Hematopoietic multipotent progenitor cell treated with erythropoietin and hydrocortisone succinate and interleukin-3 and kit ligand, for 15 days (in vitro differentiated cells): Measurements from ENCODE around the gene CPLX3.

Source experiments
- DNase-seq: peaks from one replicate; pipeline ENCODE4 v3.0.0-alpha.2; 2015; ENCODE audit warnings: low spot score

CPLX3 gene

GRCh38 chr15:74802862-74803447 is 23.5 kb upstream of the CPLX3 start:
- no peak for DNase-seq

GRCh38 chr15:74804935-74805334 is 21.5 kb upstream of the CPLX3 start:
- DNase-seq: no peak

GRCh38 chr15:74807282-74807681 is 19.1 kb upstream of the CPLX3 start:
- DNase-seq: no peak

- DNase-seq: no peak
Measured at GRCh38 chr15:74808078-74808839, 18.2 kb upstream of the CPLX3 start.

- no peak for DNase-seq
Measured at GRCh38 chr15:74808840-74809229, 17.6 kb upstream of the CPLX3 start.

GRCh38 chr15:74809242-74809641 is 17.2 kb upstream of the CPLX3 start:
- DNase-seq: no peak

GRCh38 chr15:74809956-74810355 is 16.5 kb upstream of the CPLX3 start:
- DNase-seq: no peak

- DNase-seq: no peak
Measured at GRCh38 chr15:74812533-74812932, 13.9 kb upstream of the CPLX3 start, which contains the start of gene LMAN1L. TSS of gene LMAN1L (plus strand) at chr15:74812835. CDS start at chr15:74812855, 20 bp downstream.

GRCh38 chr15:74815121-74815934 is 11.1 kb upstream of the CPLX3 start:
- DNase-seq: no peak

- DNase-seq: no peak
Measured at GRCh38 chr15:74815961-74816360, 10.5 kb upstream of the CPLX3 start.

GRCh38 chr15:74816624-74817369 is 9.6 kb upstream of the CPLX3 start:
- DNase-seq: no peak

GRCh38 chr15:74817370-74817737 is 9.1 kb upstream of the CPLX3 start:
- no peak for DNase-seq

- no peak for DNase-seq
Measured at GRCh38 chr15:74820056-74820455, 6.4 kb upstream of the CPLX3 start.

- DNase-seq: no peak
Measured at GRCh38 chr15:74821091-74821789, 5.2 kb upstream of the CPLX3 start.

- DNase-seq: no peak
Measured at GRCh38 chr15:74821790-74822158, 4.7 kb upstream of the CPLX3 start.

GRCh38 chr15:74822233-74822632 is 4.2 kb upstream of the CPLX3 start:
- DNase-seq: no peak

- no peak for DNase-seq
Measured at GRCh38 chr15:74823324-74823723, 3.1 kb upstream of the CPLX3 start.

GRCh38 chr15:74824976-74825375 is 1.5 kb upstream of the CPLX3 start:
- no peak for DNase-seq

GRCh38 chr15:74825866-74826265 is 561 bp upstream of the CPLX3 start:
- DNase-seq: no peak

- no peak for DNase-seq
Measured at GRCh38 chr15:74826921-74827320, 494 bp downstream of the CPLX3 start.

- DNase-seq: no peak
Measured at GRCh38 chr15:74827614-74828013, 1.2 kb downstream of the CPLX3 start.

GRCh38 chr15:74828835-74829234 is 2.4 kb downstream of the CPLX3 start:
- DNase-seq: no peak
